Measurements from ENCODE around the gene SYTL2.

The SYTL2 gene

DNA sequence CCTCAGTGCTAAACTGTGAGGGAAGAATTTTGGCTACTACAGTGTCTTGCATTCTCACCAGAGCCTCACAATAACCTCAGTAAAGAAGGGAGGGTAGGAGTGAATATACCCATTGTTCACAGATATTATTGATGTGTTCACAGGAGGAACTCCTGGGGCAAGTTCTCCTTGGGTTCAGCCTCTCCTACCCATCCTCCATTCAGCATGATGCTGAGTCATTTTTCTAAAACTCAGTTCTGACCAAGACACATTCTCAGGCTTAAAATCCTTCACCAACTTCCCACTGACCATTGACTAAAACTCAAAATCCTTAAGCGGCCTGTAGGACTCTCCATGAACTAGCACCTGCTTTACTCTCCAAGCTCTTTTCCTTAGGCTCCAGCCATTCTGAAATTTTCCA lies 48.7 kb downstream of the SYTL2 start:
- peak; percentile 20 for DNase-seq

DNA sequence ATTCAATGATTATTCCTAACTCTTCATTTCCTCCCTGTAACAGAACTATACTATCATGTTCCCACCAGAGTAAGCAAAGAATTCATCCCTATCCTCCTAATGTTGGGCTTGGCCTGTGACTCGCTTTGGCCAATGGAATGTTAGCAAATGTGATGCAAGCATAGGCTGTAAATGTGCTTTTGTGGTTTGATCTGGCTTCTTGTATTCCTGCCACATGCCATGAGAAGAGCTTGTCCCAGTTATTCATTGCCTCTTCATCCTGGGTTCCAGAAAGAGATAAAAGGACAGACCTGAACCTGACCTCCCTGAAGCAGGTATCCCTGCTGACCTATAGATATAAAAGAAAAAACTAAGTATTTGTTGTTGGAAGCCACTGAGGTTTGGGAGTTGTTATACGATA lies 51.0 kb downstream of the SYTL2 start:
- peak; percentile 92 for DNase-seq

DNA sequence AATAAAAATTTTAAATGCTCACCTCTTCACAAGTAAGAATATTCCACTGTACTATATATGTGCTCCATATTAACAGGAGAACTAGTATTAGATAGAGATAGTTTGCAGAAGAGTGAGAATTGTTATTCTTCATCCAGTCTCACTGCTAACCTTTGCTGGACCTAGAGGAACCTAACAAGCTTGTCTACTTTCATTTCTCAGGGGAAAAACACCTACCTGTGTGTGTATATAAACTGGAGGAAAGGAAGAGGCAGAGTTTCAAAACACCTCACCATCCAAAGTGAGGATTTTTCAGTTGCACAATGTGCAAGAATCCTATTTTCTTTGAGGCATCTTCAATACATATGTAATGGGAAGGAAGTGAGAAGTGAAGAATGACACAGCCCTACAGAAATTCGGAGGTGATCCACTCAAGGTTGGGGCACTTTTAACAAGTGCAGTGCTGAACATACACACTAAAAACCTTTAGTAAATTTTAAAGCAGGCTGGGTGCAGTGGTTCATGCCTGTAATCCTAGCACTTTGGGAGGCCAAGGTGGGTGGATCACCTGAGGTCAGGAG lies 52.4 kb downstream of the SYTL2 start:
- DNase-seq, result no peak

DNA sequence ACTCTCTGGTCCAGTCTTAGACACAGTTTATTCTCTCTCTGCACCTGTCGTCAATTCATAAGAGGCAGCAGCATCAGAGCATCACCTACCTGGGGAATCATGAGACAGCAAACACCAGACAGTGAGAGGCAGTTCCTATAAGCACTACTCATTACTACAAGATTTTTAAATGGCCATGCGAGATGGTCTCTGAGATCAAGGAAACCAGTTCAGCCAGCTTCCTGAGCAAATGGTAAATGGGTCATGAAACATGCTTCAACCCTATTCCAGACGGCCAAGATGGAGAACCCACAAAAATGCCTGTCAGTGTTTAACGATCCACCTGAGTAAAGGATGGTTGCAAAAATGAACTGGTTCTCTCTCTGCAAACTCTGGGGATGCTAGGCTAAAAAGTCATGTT lies 52.9 kb downstream of the SYTL2 start:
- no peak for DNase-seq

DNA sequence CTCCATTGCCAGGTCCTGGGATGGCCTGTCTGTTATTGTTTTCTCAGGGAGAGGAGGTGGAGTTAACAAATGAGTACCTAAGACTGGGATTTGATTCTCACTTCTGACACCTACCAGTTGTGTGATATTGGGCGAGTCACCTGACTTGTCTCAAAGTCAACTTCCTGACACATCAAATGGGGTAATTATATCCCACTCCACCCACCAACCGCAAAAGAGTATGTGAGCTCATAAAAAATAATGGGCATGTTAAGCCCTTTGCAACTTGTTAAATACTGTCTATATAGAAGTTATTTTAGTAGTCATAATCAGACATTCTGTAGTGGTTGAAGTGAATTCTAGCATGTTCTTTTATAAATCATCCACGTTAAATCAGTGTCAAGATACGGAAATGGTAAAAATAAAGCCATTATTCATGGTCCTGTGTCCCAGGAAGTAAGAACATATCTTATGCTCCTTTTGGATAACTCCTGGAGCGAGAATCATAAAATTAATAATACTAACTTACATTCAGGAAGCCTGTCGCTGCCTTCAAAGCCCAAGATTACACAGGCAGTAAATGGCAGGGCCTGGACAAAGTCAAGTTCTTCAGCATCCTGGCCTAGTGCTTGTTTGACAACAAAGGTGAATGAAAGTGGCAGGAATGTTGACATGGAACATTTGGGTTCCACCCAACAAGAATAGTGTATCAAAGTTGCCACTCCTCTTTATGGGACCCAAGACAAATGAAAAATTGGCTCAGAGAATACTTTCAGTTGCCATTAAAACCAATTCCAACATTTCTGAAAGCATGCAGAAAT lies 54.3 kb downstream of the SYTL2 start:
- DNase-seq, result no peak

DNA sequence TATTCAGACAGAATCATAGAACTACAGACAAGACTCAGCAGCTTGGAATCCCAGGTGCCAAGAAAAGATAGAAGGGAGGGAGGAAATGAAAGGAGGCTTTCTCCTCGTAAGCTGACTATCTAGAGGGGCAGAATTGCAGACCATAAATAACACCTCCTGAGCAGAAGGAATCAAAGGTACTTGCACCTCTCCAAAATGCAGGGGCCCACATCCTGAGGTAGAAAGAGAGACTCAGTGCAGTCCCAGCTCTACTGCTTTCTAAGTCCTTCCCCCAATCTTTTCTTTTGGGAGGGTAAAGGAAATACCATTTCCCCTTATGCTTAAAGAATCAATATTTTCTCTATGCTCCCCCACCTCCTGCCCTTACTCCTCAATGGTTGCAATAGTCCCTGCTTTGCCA lies 55.2 kb downstream of the SYTL2 start:
- DNase-seq, result no peak

DNA sequence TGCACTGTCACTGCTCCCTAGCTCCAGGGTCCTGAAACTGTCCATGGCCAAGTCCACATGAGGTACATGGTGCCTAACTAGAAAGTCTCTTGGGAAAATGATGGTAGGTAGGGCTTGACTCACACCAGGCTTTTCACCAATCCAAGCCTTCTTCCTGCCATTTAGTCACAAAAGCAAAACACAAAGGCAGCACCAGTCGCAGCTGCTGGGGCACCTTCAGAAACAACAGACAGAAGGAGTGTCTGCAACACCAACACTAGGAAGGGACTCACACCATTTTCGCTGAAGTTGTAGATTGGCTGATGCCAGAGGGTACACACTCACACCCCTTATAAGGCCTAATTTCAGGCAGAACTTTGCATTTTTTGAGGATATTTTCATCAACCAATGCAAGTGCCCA lies 55.7 kb downstream of the SYTL2 start:
- no peak for DNase-seq

DNA sequence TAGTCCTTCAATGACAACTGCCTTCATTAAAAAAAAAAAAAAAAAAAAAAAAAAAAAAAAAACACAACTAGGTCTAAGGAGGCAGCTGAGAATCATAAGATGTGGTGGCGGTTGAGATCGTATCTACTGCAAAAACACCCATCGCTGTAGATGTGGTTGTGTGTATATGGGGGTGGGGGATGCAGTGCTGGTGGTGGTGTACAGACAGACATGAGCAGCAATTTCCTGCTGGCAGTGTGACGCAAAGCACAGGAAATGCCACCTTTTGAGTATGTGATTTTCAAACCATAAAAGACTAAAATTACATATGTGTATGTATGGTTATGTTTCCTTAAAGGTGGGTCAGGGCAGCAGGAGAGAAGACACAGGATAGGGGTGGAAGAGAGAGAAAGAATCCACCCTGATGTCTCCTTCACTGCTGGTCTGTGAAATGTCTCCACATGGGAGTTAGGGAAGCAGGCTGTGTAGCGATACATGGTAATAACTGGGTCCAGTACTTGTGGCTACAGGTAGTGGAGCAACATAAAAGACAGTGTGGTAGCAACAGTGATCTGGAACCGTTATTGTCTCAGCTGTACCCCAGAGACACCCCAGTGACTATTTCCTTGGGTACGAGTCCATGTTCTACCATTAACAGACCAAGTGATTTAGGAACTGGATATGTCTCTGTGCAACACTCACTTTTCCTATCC lies 57.9 kb downstream of the SYTL2 start:
- DNase-seq, result no peak

DNA sequence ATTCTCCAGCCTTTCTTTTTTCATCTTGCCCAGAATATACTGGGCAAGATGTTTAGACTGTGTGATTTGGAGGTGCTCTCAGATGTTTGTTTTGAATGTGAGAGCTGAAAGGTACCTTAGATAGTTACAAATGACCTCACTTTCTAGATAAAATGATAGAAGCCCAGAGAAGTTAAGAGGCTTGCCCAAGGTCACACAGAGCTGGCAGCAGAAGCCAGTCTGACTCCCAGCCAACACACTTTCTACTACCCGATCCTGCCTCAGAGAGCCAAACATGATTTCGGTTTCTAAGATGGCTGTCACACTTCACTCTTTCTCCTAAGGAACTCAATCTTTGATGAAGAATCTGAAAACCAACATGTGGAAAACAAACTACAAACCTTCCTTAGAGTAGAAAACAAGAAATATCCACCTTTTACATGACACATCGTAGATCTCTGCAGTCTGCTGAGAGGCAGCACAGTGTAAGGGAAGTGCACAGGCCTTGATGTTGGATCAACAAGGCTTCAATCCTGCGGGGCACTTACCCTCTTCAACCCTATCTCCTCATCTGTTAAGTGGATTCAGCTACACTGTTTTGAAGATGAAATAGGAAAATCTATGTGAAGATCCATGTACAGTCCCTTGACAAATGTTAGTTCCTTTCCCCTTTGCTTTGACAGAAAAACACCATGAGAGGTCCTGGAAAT lies 58.6 kb downstream of the SYTL2 start:
- no peak for DNase-seq

DNA sequence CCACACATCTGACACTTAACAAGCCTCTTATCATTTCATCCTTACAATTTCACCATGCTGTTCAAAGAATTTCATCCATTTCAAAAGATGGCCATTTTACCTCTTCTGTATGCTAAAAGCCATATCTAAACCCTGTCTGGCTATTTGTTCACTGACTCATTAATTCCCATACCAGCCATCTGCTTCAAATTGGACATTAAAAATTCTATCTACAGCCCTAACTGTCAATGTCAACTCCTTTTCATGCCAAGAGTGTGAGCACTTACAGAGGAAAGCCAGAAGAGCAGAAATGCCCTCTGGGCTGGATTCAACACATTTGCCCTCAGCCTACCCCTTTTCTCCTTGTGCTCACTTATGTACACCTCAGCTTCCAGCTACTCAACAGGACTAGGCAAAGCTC lies 59.2 kb downstream of the SYTL2 start:
- peak; percentile 62 for DNase-seq

DNA sequence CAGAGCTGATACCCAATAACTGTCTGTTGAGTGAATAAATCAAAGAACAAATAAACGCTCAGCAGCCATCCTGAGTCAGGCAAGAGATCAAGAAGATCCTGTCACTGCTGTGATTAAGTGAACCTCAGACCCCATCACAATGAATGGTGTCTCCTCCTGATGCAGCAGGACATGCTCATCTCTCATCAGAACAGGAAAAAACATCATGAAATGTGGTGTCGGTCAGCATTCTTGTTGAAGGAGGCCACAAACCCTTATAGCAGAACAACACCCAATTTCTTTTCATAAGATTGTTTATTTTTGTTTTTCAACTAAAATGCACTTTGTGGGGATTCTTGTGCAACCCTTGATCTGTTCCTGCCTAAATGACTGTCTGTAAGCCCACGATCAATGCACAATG lies 60.3 kb downstream of the SYTL2 start:
- no peak for DNase-seq

DNA sequence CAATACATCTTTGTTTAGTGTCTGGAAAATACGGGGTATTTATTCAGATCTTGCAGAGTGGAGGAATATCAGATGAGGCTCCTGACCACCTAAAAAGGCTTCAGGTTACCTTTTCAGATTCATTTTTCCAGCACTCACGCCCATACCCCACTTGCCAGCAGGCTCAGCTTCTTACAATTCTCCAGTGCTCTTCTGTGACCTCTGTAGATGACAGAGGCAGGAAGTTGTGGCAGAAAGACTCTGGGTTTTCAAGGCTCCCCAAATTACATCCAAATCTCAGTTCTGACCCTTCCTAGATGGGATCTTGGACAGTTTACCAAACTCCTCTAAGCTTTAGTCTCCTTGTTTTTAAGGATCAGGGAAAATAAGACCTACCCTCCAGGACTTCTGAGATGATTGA lies 61.1 kb downstream of the SYTL2 start:
- no peak for DNase-seq

DNA sequence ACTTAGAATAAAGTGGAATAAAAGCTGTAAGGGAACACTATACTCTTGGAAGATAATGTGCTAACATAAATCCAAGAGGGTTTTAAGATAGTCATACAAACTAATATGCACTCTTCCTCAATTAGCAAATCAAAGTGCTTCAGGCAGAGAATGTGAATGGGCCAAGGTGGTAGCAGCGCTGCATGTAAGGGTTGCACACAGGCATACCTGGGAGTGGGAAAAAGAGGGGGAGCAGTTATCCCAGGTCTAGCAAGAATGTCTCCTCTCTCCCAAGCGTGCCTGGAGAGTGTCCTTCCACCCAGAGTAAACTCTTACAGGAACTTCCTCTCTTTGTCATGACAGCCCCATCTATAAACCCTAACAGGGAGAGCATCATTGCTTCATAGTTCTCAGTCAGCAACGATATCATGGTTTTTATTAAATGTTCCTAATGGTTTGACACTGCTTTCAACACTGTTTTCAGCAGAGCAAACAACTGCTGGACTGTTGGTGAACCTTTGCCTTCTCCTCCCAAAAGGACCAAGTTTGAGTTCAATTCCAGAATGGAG lies 61.6 kb downstream of the SYTL2 start:
- no peak for DNase-seq

DNA sequence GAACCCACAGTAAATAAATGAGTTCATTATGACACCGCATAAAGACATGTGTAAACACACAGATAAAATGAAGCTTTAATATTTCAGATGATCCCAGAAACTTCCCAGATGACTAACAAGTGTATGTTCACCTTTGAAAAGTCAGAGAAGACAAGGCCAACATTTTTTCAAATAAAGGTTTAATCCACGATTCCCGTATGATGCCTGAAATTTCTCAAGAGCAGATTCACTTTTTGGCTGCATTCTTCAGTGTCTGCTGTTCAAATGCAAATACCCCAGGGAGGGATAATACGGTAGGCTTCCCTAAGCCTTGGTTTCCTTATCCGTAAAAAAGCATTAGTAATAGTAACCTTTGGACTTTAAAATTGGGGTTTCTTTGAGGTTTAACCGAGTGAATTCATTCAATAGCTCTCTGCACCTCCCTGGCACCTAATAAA lies 62.5 kb downstream of the SYTL2 start:
- peak; percentile 62 for DNase-seq

DNA sequence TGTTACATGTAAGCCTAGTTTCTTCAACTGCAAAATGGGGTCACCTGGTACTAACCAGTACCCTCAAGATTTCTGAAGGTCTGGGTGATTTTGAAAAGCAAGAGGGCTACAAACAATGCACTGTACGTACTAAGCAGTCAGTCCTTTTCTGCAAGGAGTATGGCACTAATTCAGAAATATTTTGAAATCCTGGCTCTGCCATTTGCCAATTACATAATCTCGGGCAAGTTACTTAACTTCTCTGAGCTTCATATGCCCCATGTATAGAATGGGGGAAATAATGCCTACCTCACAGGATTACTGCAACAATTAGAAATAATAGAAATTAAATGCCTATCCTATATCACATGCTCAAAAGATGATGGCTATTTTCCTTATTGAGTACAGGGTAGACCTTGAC lies 64.3 kb downstream of the SYTL2 start:
- DNase-seq, result no peak

DNA sequence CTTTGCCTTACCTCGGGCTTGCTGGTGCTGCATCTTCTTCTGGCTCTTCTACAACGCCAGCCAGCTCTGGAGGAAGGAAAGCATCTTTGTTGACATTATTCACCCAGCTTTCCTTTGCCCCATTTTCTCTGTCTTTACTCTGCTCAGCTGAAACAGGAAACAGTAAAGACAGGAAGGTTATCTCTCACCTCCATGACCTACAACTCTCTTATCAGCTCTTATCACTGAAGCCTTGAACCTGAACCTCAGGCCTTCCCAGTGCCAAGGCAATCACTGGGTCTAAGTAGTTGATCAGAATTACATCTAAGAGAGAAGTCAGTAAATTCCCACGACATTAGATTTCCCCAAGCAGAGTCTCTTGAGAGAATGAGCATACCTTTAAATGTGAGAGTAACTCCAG lies 65.3 kb downstream of the SYTL2 start:
- DNase-seq, result no peak

DNA sequence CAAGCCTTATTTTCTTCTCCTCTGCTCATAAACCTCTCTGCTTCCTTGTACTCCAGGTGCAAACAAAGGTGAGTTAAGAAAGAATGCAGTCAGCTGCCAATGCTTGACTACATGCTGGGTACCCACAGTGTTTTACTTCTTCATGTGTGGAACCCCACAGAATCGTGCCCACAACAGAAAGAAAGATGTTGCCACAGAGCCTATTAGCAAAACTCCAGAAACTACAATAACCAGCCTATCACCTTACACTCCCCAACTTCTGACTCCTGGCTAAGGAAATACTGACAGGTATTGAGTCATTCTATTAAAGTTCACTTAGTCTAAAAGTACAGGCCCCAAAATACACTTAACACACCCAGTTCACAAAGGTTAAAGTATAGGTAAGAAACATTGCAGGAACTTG lies 68.1 kb downstream of the SYTL2 start:
- DNase-seq, result no peak

DNA sequence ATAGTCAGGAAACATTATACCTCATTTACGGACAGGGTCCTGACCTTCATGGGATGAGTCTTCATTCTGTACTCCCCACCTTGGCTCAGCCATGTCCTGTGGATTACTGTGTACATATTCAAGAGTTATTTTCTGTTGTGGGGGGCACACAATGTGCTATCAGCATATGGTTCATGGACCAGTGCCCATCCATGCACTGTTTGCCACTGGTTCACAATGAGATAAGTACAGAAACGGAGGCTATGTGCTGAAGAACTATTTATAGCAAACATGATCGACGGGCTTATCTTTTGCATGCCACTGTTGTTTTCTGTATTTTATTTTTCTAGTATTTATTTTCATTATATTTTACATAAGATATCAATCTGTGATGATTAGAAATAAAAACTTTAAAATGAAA lies 68.6 kb downstream of the SYTL2 start:
- DNase-seq, result no peak

DNA sequence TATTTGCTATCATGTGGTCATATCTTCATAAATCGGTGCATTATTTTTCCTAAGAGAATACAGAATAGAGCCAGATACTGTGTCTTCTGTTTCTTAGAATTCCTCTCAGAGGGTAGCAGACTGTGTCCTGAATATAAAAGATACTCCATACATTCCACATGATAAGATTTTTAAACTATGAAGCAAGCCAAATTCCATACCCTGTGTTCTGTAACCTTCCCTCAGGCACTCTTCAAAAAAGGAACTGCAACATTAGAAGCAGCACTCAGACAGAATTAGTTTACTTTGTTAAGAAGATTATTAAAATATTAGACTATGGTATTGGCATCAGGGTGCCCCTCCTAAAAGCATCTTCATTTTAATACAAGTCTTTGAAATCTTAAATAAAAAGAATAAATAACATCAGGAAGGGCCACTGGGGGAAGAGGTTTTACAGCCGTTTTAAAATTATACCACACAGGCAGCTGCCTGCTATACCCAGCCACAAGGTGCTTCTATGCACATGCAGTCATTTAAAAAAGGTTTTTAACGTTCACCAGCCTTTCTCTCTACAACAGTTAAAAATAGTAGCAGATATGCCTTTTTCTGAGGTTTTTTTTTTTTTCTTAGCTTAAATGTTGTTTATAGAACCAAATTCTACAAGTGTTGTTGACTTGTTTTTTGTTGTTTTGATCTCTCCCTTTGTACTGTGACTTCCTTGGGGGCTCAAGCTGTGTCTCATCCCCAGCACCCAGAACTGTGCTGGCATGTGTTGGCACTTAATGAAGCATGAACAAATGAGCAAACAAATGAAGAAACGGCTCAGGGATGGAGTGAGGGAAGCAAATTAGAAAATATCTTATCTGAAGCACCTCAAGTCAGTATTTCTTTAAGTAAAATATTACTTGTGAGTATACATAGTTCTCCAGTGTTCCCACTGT lies 70.2 kb downstream of the SYTL2 start:
- DNase-seq, result peak; percentile 10

DNA sequence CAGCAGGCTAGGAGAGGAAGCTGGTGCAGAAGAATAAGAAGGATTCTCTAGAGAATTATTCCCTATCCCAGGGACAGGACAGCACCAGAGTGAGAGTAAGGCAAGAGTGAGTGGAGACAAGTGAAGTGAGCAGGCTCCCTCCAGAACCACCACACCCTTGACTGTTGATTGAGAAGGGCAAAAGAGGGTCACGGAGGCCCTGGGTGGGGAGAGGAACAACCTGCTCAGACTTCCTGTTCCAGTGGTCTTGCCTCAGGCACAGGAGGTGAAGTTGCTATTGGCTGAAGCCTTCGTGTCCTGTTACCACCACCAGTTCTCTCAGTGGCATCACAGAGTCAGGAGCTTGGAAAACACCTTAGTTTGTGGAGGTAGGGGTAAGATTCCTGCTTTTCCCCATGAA lies 73.2 kb downstream of the SYTL2 start:
- no peak for DNase-seq

DNA sequence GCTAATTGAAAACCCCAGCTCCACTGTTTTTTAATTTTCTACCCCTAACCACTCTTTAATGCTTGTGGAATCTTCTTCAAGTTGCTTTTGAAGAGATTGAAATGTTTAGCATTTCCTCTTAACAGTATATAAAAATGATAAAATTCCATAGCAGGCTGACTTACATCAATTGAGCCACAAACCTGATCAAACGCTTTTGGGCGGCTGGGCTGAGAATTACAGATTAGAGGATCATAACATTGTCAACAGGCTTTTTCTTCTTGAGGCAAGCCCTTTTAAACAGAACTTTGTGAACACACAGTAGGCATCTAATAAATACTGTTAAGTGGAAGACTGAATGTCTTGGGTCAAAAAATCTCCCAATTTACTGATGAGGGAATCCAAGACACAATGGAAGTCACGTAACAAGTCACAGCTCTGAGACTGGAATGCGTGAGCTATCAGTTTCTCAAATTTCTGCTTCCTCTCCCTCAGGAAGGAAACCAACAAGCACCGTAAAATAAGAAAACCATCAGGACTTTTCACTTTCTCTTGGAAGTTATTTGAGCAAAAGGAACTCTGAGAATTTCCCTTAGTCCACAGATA lies 75.0 kb downstream of the SYTL2 start:
- no peak for DNase-seq

DNA sequence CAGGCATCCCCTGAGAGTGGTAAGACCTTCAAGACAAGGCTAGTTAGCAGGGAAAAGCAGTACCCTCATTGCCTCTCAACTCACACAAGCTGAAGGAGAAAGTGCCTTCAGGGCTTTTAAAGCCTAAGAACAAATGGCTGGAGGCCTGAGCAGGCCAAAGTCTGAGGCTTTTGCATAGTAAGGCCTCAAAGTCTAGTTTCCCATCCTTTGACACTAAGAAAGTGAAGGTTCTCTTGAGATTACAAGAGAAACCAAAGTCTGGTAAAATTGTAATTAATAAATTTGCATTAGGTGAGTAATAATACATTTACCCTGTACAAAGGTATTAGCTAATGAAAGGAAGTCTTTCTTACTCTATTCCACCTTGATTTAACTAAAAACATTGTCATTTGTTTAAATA lies 78.0 kb downstream of the SYTL2 start:
- no peak for DNase-seq

Data from fibroblast of skin of scalp (primary cell).